OCI-LY1 (cell line): ENCODE data around the gene HDAC9.

Experiments used
- H2AFZ ChIP-seq: fragments of 200-600 bp; sonication (generic), shearing (Covaris generic); 2 replicates; pipeline ENCODE4 v1.6.0; 2014; ENCODE audit warnings: antibody characterized with exemption, mild to moderate bottlenecking, low read length
- H3F3A ChIP-seq: fragments of 200-600 bp; sonication (generic), shearing (Covaris generic); 2 replicates; pipeline ENCODE4 v1.6.0; 2014; ENCODE audit warnings: mild to moderate bottlenecking, antibody characterized with exemption, low read length, moderate library complexity; ENCODE audit not compliant: insufficient read depth
- H3K27ac ChIP-seq: fragments of 200-600 bp; sonication (generic); 2 replicates; pipeline ENCODE4 v1.5.1; 2014; ENCODE audit warnings: low read length, mixed run types, mild to moderate bottlenecking, low read depth; ENCODE audit not compliant: poor library complexity, severe bottlenecking
- H3K27me3 ChIP-seq: fragments of 200-600 bp; sonication (generic); 2 replicates; pipeline ENCODE4 v1.6.0; 2014; ENCODE audit warnings: antibody characterized with exemption, mild to moderate bottlenecking, low read length, moderate library complexity; ENCODE audit not compliant: insufficient read depth
- H3K36me3 ChIP-seq: fragments of 200-600 bp; sonication (generic); 2 replicates; pipeline ENCODE4 v1.6.1; 2014; ENCODE audit warnings: mild to moderate bottlenecking, antibody characterized with exemption, low read length, moderate library complexity, mixed read lengths; ENCODE audit not compliant: insufficient read depth
- H3K4me1 ChIP-seq: fragments of 200-600 bp; sonication (generic); 2 replicates; pipeline ENCODE4 v1.5.1; 2014; ENCODE audit warnings: mild to moderate bottlenecking, low read length, moderate library complexity; ENCODE audit not compliant: insufficient read depth, severe bottlenecking
- H3K4me2 ChIP-seq: fragments of 200-600 bp; sonication (generic), shearing (Covaris generic); 2 replicates; pipeline ENCODE4 v1.6.1; 2014; ENCODE audit warnings: low read length
- H3K4me3 ChIP-seq: fragments of 200-600 bp; sonication (generic); 2 replicates; pipeline ENCODE4 v1.5.1; 2014; ENCODE audit warnings: low read length, low read depth, mild to moderate bottlenecking, mixed read lengths; ENCODE audit not compliant: poor library complexity, severe bottlenecking
- H3K79me2 ChIP-seq: fragments of 200-600 bp; shearing (Covaris generic); 2 replicates; pipeline ENCODE4 v1.6.1; 2016; ENCODE audit warnings: mixed run types, low read length, mixed read lengths; ENCODE audit not compliant: insufficient read depth
- H3K9ac ChIP-seq: fragments of 200-600 bp; sonication (generic), shearing (Covaris generic); 2 replicates; pipeline ENCODE4 v1.6.1; 2014; ENCODE audit warnings: mild to moderate bottlenecking, low read length, mixed read lengths
- H3K9me2 ChIP-seq: fragments of 200-600 bp; sonication (generic), shearing (Covaris generic); 2 replicates; pipeline ENCODE4 v1.6.1; 2014; ENCODE audit warnings: low read depth, mild to moderate bottlenecking, low read length, mixed read lengths
- H3K9me3 ChIP-seq: fragments of 200-600 bp; shearing (Covaris generic); 2 replicates; pipeline ENCODE4 v1.6.1; 2014; ENCODE audit warnings: low read length, mixed read lengths
- H4K20me1 ChIP-seq: fragments of 200-600 bp; sonication (generic), shearing (Covaris generic); 2 replicates; pipeline ENCODE4 v1.6.0; 2016; ENCODE audit warnings: mild to moderate bottlenecking, low read length; ENCODE audit not compliant: insufficient read depth
- EZH2 ChIP-seq: fragments of 200-600 bp; sonication (generic), shearing (Covaris generic); IDR thresholded peaks from 2 replicates; pipeline ENCODE4 v1.8.0; 2017; ENCODE audit warnings: borderline replicate concordance, mixed run types, mild to moderate bottlenecking, antibody characterized with exemption, low read length, moderate library complexity, mixed read lengths
- TF ChIP-seq, protein P1 (sequence below): fragments of 200-600 bp; sonication (generic), shearing (Covaris generic); IDR thresholded peaks from 2 replicates; pipeline ENCODE4 v1.5.1; 2017; ENCODE audit warnings: mild to moderate bottlenecking, antibody characterized with exemption, low read length, moderate library complexity, mixed read lengths

Gene HDAC9

GRCh38 chr7:18497800-18498199 is 2.3 kb downstream of the HDAC9 start:
- Histone ChIP-seq H3K4me1 (peaks cover 76% of the 10 kb centered on the region), H3K9me2 (no peaks in the 10 kb centered on the region), H3K36me3 (peaks cover 5% of the 10 kb centered on the region; the same call in 1 of the 2 replicates), H3K79me2 (peaks cover 70% of the 10 kb centered on the region), H3K9ac (peak overlapping the region; percentile 86), H3F3A (peaks cover 5% of the 10 kb centered on the region; the same call in 1 of the 2 replicates), H3K4me2 (peak overlapping the region; percentile 92), H4K20me1 (no peaks in the 10 kb centered on the region), H3K4me3 (peak overlapping the region; percentile 74), H2AFZ (no peak overlapping the region), H3K27ac (peak overlapping the region; percentile 81), H3K27me3 (no peaks in the 10 kb centered on the region), H3K9me3 (no peaks in the 10 kb centered on the region)
- no peak for TF ChIP-seq EZH2
- TF ChIP-seq, protein P1, sequence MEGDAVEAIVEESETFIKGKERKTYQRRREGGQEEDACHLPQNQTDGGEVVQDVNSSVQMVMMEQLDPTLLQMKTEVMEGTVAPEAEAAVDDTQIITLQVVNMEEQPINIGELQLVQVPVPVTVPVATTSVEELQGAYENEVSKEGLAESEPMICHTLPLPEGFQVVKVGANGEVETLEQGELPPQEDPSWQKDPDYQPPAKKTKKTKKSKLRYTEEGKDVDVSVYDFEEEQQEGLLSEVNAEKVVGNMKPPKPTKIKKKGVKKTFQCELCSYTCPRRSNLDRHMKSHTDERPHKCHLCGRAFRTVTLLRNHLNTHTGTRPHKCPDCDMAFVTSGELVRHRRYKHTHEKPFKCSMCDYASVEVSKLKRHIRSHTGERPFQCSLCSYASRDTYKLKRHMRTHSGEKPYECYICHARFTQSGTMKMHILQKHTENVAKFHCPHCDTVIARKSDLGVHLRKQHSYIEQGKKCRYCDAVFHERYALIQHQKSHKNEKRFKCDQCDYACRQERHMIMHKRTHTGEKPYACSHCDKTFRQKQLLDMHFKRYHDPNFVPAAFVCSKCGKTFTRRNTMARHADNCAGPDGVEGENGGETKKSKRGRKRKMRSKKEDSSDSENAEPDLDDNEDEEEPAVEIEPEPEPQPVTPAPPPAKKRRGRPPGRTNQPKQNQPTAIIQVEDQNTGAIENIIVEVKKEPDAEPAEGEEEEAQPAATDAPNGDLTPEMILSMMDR: no peak

- H3K27me3 ChIP-seq: no peaks in the 10 kb centered on the region
- peaks cover 76% of the 10 kb centered on the region for H3K79me2 ChIP-seq
- no peak for TF ChIP-seq EZH2
- TF ChIP-seq, protein P1: no peak
- H3K9ac ChIP-seq: peak overlapping the region; percentile 86
- peak overlapping the region; percentile 81 for H3K27ac ChIP-seq
- no peaks in the 10 kb centered on the region for H3K9me2 ChIP-seq
- peaks cover 80% of the 10 kb centered on the region for H3K4me1 ChIP-seq
- peaks cover 9% of the 10 kb centered on the region for H3K36me3 ChIP-seq
- no peaks in the 10 kb centered on the region for H3K9me3 ChIP-seq
- no peak overlapping the region for H2AFZ ChIP-seq
- peaks cover 5% of the 10 kb centered on the region; the same call in 1 of the 2 replicates for H3F3A ChIP-seq
- peak overlapping the region; percentile 92 for H3K4me2 ChIP-seq
- peak overlapping the region; percentile 74 for H3K4me3 ChIP-seq
- H4K20me1 ChIP-seq: no peaks in the 10 kb centered on the region
Observed at GRCh38 chr7:18498341-18498740, 2.8 kb downstream of the HDAC9 start.

- Histone ChIP-seq H3F3A (peaks cover 5% of the 10 kb centered on the region; the same call in 1 of the 2 replicates), H3K4me1 (peaks cover 92% of the 10 kb centered on the region), H3K4me2 (peak overlapping the region; percentile 92), H3K9me3 (no peaks in the 10 kb centered on the region), H3K9me2 (no peaks in the 10 kb centered on the region), H3K4me3 (peak overlapping the region; percentile 74), H3K79me2 (peaks cover 87% of the 10 kb centered on the region), H3K9ac (0 out of 2 replicates have a peak overlapping the region, but pooled peaks have one; percentile 16), H2AFZ (no peak overlapping the region), H4K20me1 (no peaks in the 10 kb centered on the region), H3K27ac (peak overlapping the region; percentile 45), H3K36me3 (peaks cover 9% of the 10 kb centered on the region), H3K27me3 (no peaks in the 10 kb centered on the region)
- TF ChIP-seq, protein P1: no peak
- no peak for TF ChIP-seq EZH2
Observed at GRCh38 chr7:18499407-18500177, 4.0 kb downstream of the HDAC9 start.
